ENCODE results near the gene SMIM12.
"Not testable (repeated sequence)": the region's sequence is repeated elsewhere in the genome, so short reads cannot be mapped to it uniquely, and the experiment has no call there.

The SMIM12 gene

GRCh38 chr1:34844252-34844634 lies 15.3 kb downstream of the SMIM12 start:
- DNase-seq (ENCODE audit: low read depth in 2 of 2) = no peak

GRCh38 chr1:34843392-34844251 lies 15.9 kb downstream of the SMIM12 start:
- DNase-seq (ENCODE audit: low read depth in 2 of 2) = no peak

DNA sequence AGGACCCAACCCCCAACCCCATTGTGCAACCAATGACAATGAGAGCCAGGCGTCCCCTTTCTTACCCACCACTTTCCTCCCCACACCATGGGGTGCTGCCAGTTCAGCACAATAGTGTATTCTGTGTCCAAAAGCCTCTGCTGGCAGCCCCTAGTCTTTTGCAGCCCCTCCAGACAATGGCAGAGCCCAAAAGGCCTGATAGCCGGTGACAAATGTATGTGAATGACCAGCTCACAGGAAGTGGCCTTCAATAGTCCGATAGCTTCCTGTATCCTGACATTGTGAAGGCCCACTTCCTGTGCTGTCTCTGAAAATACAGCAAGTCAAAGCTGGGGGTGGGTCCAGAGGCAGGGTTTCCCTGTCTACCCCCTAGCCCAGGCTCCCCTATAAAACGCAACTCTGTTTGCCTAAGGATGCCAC lies 16.6 kb downstream of the SMIM12 start:
- no peak for DNase-seq (ENCODE audit: low read depth in 2 of 2)

DNA sequence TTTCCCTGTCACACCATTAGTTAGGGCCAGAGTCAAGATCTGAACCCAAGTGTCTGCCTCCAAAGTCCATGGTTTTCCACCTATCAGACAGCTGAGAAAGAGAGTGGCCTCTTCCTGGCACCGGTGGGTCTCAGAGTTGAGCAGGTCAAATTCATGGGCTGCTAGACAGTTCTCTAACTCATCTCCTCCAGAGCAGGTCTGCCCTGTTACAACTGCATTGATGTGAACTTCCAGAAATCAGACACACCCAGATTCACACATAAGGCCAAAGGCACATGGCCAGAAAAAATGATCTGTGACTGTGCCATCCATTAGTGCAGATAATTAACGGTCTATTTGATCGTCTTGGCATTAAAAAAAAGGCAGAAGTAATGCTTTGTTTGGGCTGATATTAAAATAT lies 17.5 kb downstream of the SMIM12 start:
- DNase-seq (ENCODE audit: low read depth in 2 of 2) = no peak

- no peak for DNase-seq (ENCODE audit: low read depth in 2 of 2)
These were observed 19.1 kb downstream of the SMIM12 start for GRCh38 chr1:34840426-34840825.

DNA sequence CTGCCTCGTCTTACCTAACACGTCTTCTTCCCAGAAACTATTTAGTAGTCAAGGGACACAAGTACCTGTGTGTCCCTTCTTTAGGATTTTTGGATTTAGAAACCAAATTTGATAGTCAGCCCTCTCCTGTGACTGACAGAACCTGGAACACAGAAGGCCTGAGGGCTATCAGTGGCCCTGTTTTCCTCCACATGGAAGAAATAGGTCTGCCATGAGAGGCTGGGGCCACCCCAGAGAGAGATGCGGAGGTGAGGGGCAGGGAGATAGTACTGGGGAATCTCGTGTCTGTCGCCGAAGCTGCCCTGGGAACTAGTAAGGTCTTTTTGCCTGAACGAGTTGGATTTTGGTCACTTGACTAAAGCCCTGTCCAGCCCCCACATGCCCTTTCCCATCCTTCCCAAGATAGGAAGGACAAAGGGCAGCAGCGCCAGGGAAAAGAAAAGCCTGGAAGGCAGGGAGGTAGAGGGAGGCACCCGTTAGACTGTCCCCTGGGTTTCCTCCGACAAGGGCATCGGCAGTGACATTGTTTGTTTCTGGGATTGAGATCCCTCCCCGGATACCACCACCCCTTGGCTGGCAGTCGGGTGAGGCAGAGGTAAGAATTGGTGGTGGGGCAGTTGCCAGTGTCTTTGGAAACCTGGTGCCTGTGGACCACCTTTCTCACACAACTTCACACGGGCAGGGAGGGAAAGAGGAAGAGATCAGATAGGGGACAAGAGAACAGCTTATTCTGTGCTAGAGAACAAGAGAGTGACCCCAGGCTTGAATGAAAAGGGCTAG lies 19.8 kb downstream of the SMIM12 start:
- DNase-seq (ENCODE audit: low read depth in 2 of 2) = no peak

DNA sequence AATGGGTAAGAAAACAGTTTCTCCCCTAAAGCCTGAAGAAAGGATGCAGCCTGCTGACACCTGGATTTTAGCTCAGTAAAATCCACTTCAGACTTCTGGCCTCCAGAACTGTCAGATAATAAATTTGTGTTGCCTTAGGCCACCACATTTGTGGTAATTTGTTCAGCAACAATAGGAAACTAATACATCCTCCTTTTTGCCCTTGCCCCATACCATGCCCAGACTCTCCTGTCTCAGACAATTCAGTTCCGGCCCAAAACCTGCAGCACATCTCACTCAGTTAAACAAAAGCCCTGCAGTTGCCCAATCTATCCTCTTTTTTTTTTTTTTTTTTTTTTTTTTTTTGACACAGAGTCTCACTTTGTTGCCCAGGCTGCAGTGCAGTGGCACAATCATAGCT lies 25.8 kb downstream of the SMIM12 start:
- DNase-seq (ENCODE audit: low read depth in 2 of 2) = no peak

DNA sequence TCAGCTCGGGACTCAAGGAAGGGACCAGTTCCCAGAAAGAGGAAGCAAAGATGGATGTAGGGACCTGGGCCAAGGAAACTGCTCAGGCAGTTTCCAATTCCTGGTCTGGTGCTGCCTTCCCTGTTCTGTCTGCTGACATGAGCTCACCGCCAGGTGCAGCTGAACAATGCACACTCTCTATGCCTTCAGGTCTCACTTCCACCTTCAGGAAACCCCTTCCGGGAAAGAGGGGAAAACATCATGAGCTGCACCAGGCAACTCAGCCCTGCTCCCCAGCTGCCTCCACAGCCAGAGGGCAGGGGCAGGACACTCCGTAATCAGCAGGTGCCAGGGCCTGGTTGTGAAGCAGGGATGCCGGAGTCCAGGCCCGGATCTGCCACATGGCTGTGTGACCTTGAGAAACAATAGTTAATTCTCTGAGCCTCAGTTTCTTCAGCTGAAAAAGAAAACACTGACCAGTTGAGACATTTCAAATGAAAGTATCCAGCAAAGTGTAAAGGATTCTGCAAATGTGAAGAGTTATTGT lies 27.8 kb downstream of the SMIM12 start:
- no peak for DNase-seq (ENCODE audit: low read depth in 2 of 2)

- no peak for DNase-seq (ENCODE audit: low read depth in 2 of 2)
These were observed 30.3 kb downstream of the SMIM12 start for GRCh38 chr1:34829250-34829649.

GRCh38 chr1:34828611-34829010 lies 30.9 kb downstream of the SMIM12 start:
- no peak for DNase-seq (ENCODE audit: low read depth in 2 of 2)

DNA sequence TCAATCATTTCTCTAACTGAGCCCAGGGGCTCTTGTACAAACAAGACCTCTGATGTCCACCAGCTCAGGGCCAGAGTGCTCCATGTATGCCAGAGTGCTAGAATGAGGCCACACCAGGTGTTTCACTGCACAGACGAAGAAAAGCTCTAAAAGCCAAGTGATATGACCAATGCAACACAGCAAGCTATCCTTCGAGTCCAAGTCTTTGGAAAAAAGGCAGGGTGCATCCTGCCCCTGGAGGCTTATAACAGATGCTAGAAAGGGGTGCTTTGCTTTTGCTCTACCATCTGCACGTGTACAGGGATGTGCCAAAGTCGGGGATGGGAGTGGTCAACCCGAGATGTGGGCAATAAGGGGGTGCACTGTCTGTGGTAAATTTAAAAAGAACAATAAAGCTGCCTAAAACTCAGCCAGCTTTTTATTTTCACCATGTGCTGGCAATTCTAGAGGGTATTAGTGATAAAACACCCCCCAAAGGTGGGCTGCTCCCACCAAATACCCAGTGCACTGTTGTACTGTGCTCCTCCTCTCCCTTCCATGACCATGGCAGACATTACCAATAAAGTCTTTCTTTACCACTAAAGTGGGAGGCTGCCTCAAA lies 32.1 kb downstream of the SMIM12 start:
- DNase-seq (ENCODE audit: low read depth in 2 of 2) = no peak

GRCh38 chr1:34825455-34826091 lies 34.0 kb downstream of the SMIM12 start:
- DNase-seq (ENCODE audit: low read depth in 2 of 2) = no peak

DNA sequence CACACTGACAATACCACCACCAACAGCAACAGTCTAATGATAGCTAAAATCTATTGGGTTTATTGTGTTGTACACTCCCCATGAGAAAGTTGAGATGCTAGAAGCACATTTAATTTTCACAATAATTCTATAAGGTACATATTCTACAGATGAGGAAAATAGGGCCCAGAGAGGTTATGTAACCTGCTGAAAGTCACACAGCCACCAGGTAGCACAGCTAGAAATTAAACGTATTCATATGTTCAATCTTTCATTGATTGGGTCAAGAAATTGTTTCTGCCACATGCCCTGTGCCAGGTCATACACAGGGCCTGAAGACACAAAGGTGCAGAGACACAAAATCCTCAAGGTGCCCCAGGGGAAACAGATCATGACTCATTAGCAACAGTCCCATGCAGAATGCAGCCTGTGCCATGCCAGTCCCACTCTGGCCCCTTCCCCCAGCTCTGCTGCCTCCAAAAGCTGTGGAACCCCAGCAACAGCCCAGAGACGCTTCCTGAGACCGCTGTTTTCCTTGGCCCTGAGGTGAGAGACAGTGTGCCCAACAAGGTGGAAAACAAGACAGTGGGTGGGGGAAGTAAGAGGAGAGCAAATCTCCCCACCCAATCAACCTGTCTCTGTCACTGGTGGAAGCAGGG lies 34.6 kb downstream of the SMIM12 start:
- no peak for DNase-seq (ENCODE audit: low read depth in 2 of 2)

- no peak for DNase-seq (ENCODE audit: low read depth in 2 of 2)
These were observed 37.3 kb downstream of the SMIM12 start for GRCh38 chr1:34822202-34822601.

DNA sequence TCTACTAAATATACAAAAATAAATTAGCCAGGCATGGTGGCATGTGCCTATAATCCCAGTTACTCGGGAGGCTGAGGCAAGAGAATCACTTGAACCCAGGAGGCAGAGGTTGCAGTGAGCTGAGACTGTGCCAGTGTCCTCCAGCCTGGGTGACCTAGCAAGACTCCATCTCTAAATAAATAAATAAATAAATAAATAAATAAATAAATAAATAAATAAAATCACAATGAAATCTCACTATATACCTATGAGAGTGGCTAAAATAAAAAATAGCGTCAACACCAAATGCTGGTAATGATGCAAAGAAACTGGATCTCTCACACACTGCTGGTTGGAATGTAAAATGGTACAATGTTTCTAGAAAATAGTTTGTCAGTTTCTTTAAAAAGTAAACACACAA lies 40.7 kb downstream of the SMIM12 start:
- not testable (repeated sequence) for DNase-seq (ENCODE audit: low read depth in 2 of 2)

DNA sequence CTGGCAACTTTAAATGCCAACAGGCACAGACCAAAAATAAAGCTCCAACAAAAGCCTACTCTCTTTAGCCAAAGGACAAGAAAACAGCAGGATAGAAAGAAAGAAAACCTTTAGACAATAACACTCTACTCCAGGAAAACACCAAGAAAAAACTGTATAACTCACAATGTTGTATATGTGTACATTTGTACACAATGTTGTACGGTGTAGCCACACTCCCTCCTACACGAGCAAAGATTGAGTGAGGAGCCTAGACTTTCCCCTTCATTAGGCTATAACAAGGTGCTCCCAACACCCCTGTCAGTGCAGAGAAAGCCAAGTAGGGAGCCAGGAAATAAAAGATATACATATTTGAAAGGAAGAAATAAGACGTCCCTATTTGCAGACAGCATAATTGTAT lies 42.8 kb downstream of the SMIM12 start:
- no peak for DNase-seq (ENCODE audit: low read depth in 2 of 2)

- no peak for DNase-seq (ENCODE audit: low read depth in 2 of 2)
These were observed 43.2 kb downstream of the SMIM12 start for GRCh38 chr1:34816332-34816731.

DNA sequence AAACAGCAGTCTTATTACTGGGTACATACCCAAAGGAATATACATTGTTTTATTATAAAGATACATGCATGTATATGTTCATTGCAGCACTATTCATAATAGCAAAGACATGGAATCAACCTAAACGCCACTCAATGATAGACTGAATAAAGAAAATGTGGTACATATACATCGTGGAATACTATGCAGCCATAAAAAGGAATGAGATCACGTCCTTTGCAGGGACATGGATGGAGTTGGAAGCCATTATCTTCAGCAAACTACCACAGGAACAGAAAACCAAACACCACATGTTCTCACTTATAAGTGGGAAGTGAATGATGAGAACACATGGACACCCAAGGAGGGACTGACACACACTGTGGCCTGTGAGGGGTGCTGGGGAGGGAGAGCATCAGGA lies 48.8 kb downstream of the SMIM12 start:
- DNase-seq (ENCODE audit: low read depth in 2 of 2) = not testable (repeated sequence)

GRCh38 chr1:34808051-34808810 lies 51.3 kb downstream of the SMIM12 start:
- DNase-seq (ENCODE audit: low read depth in 2 of 2) = no peak

DNA sequence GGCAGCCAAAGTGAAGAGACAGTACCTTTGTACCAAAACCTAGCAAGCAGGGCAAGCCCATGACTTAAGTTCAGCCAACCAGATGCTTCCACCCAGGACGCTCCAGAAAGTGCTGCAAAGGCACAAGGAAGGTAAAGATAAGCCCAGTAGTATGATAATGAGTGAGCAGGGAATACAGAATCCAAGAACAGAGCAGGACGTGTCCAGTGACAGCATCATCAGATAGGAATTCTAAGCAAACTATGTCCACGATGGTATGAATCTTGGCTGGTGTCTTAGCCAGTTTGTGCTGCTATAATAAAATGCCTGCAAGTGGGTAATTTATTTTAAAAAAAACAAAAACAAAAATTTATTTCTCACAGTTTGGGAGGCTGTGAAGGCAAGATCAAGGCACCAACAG lies 53.2 kb downstream of the SMIM12 start:
- no peak for DNase-seq (ENCODE audit: low read depth in 2 of 2)

DNA sequence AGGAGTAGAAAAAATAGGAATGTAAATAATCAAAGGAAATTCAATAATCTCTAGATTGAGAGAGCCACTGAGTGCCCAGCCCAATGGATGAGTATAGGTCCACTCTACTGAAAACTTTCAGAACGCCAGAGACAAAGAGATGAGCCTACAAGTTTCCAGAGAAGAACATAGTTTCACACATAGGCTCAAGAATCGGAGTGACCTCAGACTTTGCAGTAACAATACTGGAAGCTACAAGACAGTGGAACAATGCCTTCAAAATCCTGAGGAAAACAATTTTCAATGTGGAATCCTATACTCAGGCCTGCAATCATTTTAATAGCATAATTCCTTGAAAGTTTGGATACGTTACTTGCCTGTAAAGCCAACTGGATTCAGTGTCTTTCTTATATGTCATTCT lies 55.8 kb downstream of the SMIM12 start:
- DNase-seq (ENCODE audit: low read depth in 2 of 2) = no peak

Data from stimulated activated CD4-positive, alpha-beta T cell treated with anti-CD3 and anti-CD28 coated beads, Interleukin-15, amount 100 ng/mL, for 48 hours (primary cell).